A673 (cell line): ENCODE measurements around the gene HCST. TPM values are rescaled to one million over a fixed set of nuclear protein-coding genes. Genes with fewer than 3 reads are reported as not detected.

Source experiments
- BruUV-seq: library from RNA; stranded (reverse); fragments of 400-500 nt; replicated peaks from 2 replicates; lab custom pipeline; 2021; lab: Mats Ljungman, UMichigan
- CTCF ChIA-PET: fragments of 300-600 bp; sonication (Branson Sonifier 250); formaldehyde crosslinking; loops from one replicate; lab custom pipeline; 2022; ENCODE audit warnings: antibody characterized with exemption; lab: Charles Lee
- POLR2A ChIA-PET: fragments of 300-600 bp; sonication (Branson Sonifier 250); formaldehyde crosslinking; loops from one replicate; lab custom pipeline; 2022; ENCODE audit warnings: antibody characterized with exemption; ENCODE audit not compliant: low non-redundant PET; lab: Charles Lee
- DNase-seq: peaks from one replicate; pipeline ENCODE4 v3.0.0-alpha.2; 2015; ENCODE audit warnings: low spot score
- H3K27ac ChIP-seq: fragments of 200-600 bp; sonication (generic); 2 replicates; pipeline ENCODE4 v1.5.1; 2016; ENCODE audit warnings: mixed run types, low read depth, mild to moderate bottlenecking, mixed read lengths, antibody characterized with exemption, low read length; ENCODE audit not compliant: poor library complexity, severe bottlenecking
- H3K27me3 ChIP-seq: fragments of 200-600 bp; sonication (generic); replicated peaks from 2 replicates; pipeline ENCODE4 v1.6.1; 2017; ENCODE audit warnings: mixed run types, low read depth, mild to moderate bottlenecking, mixed read lengths, antibody characterized with exemption, low read length; ENCODE audit not compliant: insufficient read depth, poor library complexity
- H3K36me3 ChIP-seq: fragments of 200-600 bp; sonication (generic); 2 replicates; pipeline ENCODE4 v1.6.1; 2016; ENCODE audit warnings: mixed run types, mild to moderate bottlenecking, mixed read lengths, antibody characterized with exemption, low read length; ENCODE audit not compliant: insufficient read depth, poor library complexity, severe bottlenecking
- H3K4me1 ChIP-seq: fragments of 200-600 bp; sonication (generic); 2 replicates; pipeline ENCODE4 v1.6.1; 2017; ENCODE audit warnings: mixed run types, mild to moderate bottlenecking, mixed read lengths, antibody characterized with exemption, low read length; ENCODE audit not compliant: insufficient read depth, poor library complexity, severe bottlenecking
- H3K4me3 ChIP-seq: fragments of 200-600 bp; sonication (generic); 2 replicates; pipeline ENCODE4 v1.5.1; 2016; ENCODE audit warnings: low read depth, mixed run types, mild to moderate bottlenecking, mixed read lengths, low read length; ENCODE audit not compliant: poor library complexity, severe bottlenecking
- H3K9me3 ChIP-seq: fragments of 200-600 bp; sonication (generic); 2 replicates; pipeline ENCODE4 v1.6.1; 2016; ENCODE audit warnings: mixed run types, low read depth, mild to moderate bottlenecking, mixed read lengths, antibody characterized with exemption, low read length; ENCODE audit not compliant: poor library complexity, severe bottlenecking
- EZH2 ChIP-seq: fragments of 200-600 bp; sonication (generic); IDR thresholded peaks from 2 replicates; pipeline ENCODE4 v1.6.1; 2017; ENCODE audit warnings: borderline replicate concordance, low read depth, mild to moderate bottlenecking, mixed read lengths, antibody characterized with exemption, low read length; ENCODE audit not compliant: poor library complexity, severe bottlenecking
- intact Hi-C: fragments of 100-400 bp; cut with micrococcal nuclease; formaldehyde crosslinking; loops from one replicate; pipeline ENCODE4 v1.10.0; 2022; ENCODE audit not compliant: unreplicated experiment
- total RNA-seq: library from RNA; stranded (reverse); gene quantifications from 2 replicates; pipeline ENCODE4 v1.2.3, GENCODE V29; 2021
- TF ChIP-seq, protein P1 (sequence below): fragments of 300-800, 200-600 bp; sonication (generic); conservative IDR thresholded peaks from 2 replicates; pipeline ENCODE4 v1.5.1; 2017; ENCODE audit warnings: low read depth, mild to moderate bottlenecking, antibody characterized with exemption, low read length, moderate library complexity, mixed read lengths

Gene HCST
- total RNA-seq, 1 experiment from 2014 or later = 4.2 TPM

DNA sequence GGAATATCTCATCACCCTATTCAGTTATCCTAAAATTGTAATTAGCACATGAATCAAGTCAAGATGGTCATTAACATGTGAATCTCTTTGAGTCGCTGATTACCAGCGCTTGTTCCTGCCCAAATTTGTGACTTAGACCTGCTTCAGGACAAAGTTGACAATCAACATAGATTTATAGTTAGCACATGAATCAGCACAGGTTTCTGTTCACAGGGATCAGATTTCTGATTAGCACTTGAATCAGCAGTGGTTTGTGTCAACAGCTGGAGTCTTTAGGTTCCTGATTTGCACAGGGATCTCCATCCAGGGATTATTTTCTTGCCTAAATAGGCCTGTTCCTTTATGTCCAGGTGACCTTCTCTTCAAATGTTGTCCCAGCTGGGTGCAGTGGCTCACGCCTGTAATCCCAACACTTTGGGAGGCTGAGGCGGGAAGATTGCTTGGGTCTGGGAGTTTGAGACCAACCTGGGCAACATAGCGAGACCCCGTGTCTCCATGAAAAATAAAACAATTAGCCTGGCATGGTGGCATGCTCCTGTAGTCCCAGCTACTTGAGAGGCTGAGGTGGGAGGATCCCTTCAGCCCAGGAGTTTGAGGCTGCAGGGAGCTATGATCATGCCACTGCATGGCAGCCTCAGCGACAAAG, 30.1 kb downstream of the HCST start:
- H3K4me3 ChIP-seq = no peak overlapping the region
- H3K4me1 ChIP-seq = peaks cover 7% of the 10 kb centered on the region
- BruUV-seq = no TSS peak
- no peak for DNase-seq
- intact Hi-C loops = loop anchor here (2.0 to 10.0 kb wide), 2 partner anchors 188 to 240 kb away; partner anchors contain the start of genes IGFLR1, LIN37, PSENEN and U2AF1L4
- TF ChIP-seq, protein P1, sequence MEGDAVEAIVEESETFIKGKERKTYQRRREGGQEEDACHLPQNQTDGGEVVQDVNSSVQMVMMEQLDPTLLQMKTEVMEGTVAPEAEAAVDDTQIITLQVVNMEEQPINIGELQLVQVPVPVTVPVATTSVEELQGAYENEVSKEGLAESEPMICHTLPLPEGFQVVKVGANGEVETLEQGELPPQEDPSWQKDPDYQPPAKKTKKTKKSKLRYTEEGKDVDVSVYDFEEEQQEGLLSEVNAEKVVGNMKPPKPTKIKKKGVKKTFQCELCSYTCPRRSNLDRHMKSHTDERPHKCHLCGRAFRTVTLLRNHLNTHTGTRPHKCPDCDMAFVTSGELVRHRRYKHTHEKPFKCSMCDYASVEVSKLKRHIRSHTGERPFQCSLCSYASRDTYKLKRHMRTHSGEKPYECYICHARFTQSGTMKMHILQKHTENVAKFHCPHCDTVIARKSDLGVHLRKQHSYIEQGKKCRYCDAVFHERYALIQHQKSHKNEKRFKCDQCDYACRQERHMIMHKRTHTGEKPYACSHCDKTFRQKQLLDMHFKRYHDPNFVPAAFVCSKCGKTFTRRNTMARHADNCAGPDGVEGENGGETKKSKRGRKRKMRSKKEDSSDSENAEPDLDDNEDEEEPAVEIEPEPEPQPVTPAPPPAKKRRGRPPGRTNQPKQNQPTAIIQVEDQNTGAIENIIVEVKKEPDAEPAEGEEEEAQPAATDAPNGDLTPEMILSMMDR = no peak
- no peak for TF ChIP-seq EZH2
- ChIA-PET POLR2A (no interaction called here), CTCF (no interaction called here)
- no peaks in the 10 kb centered on the region for H3K36me3 ChIP-seq
- H3K27ac ChIP-seq = no peak overlapping the region
- H3K27me3 ChIP-seq = no peaks in the 10 kb centered on the region
- H3K9me3 ChIP-seq = no peaks in the 10 kb centered on the region

DNA sequence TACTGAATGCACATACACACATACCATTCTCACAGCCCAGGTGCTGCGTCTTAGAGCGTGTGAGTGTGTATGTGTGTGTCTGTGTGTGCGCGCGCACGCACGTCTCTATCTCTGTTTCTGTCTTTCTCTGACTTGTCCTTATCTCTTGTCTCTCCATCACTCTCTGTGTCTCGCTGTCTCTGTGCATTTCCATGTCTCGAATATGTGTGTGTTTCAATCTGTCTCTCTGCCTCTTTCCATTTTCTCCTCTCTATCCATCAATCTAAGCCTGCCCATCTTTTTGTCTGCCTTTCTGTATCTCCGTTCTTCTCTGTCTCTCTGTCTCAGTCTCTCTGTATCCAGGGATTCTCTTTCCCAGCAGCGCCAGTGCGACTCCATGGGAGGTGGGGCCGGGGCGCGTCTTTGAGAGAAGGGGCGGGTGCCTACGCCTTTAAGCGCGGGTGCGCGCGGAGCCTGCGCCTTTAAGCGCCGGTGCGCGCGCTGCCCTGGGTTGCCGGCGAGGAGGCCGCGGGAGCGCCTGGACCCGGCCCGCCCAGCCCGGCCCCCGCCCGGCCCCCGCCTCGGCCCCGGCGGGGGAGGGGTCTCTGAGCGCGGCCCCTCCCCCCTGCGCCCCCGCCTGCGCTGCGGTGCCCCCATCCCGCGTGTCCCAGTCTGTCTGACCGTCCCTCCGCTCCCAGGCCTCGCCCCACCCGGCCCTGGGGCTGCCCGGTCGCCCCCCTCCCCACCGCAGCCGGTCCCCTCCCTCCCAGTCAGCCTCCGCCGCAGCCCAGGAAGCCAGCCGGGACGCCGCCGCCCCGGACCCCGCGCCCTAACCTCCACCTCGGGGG, 33.8 kb downstream of the HCST start, which contains the start of gene LRFN3:
TSS of gene LRFN3 (plus strand) at position 464 of the 827 bp plus-strand sequence. CDS start 3,052 bp downstream, outside the sequence.
- POLR2A ChIA-PET = no interaction called here
- H3K4me3 ChIP-seq = peak within 1 kb of the TSS; percentile 96
- peak; percentile 90 for DNase-seq
- peak within 1 kb of the TSS; percentile 77 for H3K27ac ChIP-seq
- no peak for TF ChIP-seq EZH2
- TF ChIP-seq, protein P1 = no peak
- CTCF ChIA-PET = no interaction called here
- no peaks in the 10 kb centered on the region for H3K27me3 ChIP-seq
- intact Hi-C loops = loop anchor here (10.0 kb wide), 1 partner anchor 191 kb away; the partner anchor contains the start of genes IGFLR1, LIN37, PSENEN and U2AF1L4
- no peaks in the 10 kb centered on the region for H3K9me3 ChIP-seq
- no TSS peak for BruUV-seq
- peaks cover 3% of the 10 kb centered on the region for H3K4me1 ChIP-seq
- no peaks in the 10 kb centered on the region for H3K36me3 ChIP-seq

DNA sequence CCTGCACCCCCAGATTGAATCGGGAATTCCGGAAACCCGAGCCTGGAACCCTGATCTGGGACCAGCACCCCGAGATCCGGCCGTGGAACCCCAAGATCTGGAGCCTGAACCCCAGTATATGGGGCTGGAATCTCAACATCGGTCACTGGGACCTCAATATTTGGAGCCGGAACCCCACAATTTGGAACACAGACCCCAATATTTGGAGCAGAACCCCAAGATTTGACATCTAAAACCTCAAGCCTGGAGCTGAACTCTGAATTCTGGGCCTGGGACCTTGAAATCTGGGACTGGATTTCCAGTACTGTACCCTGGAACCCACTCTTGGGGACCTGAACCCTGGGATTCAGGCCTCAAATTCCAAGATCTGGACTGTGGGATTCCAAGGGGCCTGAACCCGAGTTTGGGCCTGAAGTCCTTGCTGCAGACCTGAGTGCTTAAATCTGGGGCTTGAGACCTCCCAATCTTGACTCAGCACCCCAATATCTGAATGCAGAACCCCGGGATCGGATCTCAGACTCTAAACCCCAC, 34.5 kb downstream of the HCST start:
- POLR2A ChIA-PET = no interaction called here

More for the DNA sequence above, 34.5 kb downstream of the HCST start:
- Histone ChIP-seq H3K27me3 (no peaks in the 10 kb centered on the region), H3K27ac (peak overlapping the region; percentile 77), H3K4me3 (peak overlapping the region; percentile 96), H3K9me3 (no peaks in the 10 kb centered on the region), H3K4me1 (peaks cover 3% of the 10 kb centered on the region), H3K36me3 (no peaks in the 10 kb centered on the region)
- intact Hi-C loops = loop anchor here (10.0 kb wide), 1 partner anchor 192 kb away; the partner anchor contains the start of genes IGFLR1, LIN37, PSENEN and U2AF1L4
- BruUV-seq = TSS peak; percentile 62
- TF ChIP-seq EZH2 = no peak
- TF ChIP-seq, protein P1 = no peak
- no peak for DNase-seq
- CTCF ChIA-PET = no interaction called here
